DMS153 treated with DMSO at 0.1 percent for 48 hours (cell line): ENCODE data around the gene TLCD3B.

Experiments
- DNase-seq: peaks from one replicate; lab custom pipeline; 2025; ENCODE audit not compliant: unreplicated experiment; lab: John Stamatoyannopoulos, UW

Gene TLCD3B

DNA sequence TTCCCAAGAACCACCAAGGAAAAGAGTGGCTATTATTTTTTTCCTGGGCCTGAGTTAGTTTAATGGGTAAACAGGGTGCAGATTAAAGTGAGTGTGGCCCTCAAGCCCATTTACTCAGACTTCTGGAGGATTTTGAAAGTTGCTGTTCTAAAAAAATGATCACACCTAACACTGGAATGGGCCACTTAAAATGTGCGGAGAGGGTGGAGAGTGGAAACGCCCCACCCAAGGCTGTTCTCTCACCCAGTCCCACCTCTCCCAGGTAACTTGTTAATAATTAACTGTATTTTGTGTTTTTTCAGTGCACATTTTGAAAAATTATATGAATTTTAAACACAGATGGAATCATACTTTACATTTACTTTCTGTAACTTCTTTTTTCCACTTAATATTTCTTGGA lies 41.0 kb downstream of the TLCD3B start:
- no peak for DNase-seq

DNA sequence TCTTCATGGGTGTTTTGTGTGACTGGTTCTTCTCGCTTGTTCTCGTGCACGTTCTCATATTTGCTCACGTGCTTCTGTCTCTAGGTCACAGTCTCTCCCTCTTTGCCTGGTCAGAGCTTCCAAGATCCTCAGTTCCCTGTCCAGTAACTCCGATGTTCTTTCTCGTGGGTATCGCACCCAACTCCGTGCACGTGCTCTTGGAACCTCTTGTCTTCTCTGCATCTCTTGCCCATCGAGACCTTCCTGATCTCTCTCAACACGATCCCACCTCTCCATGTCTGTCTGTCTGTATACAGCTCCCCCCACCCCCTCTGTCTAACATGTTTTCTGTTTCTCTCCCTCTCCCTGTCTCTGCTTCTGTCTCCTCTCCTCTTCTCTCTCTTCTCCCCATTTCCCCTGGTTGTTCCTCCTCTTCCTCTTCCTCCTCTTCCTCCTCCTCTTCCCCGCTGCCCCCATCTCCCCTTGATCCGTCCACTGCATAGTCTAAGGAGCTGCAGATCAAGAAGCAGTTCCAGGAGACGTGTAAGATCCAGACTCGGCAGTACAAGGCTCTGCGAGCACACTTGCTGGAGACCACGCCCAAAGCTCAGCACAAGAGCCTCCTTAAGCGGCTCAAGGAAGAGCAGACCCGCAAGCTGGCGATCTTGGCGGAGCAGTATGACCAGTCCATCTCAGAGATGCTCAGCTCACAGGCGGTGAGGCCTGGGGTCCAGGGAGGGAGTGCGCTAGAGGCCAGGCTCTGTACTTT lies 41.8 kb downstream of the TLCD3B start:
- no peak for DNase-seq

DNA sequence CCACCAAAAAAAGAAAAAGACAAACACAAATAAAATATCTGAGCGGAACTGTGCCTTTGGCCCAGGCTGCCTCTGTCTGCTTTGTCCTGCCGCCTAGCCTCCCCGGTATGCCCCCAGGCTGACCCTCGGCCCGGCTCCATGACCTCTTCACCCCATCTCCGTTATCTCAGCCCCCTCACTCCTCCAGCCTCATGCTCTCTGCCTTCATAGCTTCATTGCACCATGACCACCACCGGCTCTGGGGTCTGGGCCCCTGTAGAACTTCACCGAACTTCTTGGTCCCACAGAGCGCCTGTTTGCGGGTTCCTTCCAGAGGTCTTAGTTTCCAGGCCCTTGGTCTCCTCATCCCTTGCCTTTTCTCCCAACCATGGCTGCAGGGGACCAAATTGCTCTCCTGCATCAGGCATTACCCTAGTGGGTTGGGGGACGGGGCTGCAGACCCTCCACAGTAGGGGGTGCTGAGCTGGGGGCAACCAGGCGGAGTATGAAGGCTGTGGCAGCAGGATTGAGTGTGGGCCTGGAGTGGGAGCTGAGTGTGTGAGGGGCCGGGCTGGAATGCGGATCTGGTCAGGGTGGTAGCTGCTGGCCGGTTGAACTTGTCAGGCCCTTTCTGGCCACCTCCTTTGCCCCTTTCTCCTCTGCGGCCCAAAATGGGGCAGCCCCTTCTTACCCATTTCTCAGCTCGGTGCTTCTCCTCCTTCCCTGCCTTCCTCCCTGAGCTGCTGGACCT lies 42.6 kb downstream of the TLCD3B start:
- no peak for DNase-seq

DNA sequence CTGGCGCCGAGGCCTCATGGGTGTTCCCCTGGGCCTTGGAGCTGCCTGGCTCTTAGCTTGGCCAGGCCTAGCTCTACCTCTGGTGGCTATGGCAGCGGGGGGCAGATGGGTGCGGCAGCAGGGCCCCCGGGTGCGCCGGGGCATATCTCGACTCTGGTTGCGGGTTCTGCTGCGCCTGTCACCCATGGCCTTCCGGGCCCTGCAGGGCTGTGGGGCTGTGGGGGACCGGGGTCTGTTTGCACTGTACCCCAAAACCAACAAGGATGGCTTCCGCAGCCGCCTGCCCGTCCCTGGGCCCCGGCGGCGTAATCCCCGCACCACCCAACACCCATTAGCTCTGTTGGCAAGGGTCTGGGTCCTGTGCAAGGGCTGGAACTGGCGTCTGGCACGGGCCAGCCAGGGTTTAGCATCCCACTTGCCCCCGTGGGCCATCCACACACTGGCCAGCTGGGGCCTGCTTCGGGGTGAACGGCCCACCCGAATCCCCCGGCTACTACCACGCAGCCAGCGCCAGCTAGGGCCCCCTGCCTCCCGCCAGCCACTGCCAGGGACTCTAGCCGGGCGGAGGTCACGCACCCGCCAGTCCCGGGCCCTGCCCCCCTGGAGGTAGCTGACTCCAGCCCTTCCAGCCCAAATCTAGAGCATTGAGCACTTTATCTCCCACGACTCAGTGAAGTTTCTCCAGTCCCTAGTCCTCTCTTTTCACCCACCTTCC lies 43.5 kb downstream of the TLCD3B start:
- no peak for DNase-seq

DNA sequence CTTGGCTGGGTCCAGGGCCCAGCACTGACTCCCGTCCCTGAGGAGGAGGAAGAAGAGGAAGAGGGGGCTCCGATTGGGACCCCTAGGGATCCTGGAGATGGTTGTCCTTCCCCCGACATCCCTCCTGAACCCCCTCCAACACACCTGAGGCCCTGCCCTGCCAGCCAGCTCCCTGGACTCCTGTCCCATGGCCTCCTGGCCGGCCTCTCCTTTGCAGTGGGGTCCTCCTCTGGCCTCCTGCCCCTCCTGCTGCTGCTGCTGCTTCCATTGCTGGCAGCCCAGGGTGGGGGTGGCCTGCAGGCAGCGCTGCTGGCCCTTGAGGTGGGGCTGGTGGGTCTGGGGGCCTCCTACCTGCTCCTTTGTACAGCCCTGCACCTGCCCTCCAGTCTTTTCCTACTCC lies 44.1 kb downstream of the TLCD3B start:
- DNase-seq = no peak

DNA sequence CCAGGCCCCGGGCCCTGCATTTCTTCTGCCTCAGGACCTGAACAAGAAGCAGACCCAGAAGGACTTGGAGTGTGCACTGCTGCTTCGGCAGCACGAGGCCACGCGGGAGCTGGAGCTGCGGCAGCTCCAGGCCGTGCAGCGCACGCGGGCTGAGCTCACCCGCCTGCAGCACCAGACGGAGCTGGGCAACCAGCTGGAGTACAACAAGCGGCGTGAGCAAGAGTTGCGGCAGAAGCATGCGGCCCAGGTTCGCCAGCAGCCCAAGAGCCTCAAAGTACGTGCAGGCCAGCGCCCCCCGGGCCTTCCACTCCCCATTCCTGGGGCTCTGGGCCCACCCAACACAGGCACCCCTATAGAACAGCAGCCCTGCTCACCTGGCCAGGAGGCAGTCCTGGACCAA lies 44.8 kb downstream of the TLCD3B start:
- no peak for DNase-seq

DNA sequence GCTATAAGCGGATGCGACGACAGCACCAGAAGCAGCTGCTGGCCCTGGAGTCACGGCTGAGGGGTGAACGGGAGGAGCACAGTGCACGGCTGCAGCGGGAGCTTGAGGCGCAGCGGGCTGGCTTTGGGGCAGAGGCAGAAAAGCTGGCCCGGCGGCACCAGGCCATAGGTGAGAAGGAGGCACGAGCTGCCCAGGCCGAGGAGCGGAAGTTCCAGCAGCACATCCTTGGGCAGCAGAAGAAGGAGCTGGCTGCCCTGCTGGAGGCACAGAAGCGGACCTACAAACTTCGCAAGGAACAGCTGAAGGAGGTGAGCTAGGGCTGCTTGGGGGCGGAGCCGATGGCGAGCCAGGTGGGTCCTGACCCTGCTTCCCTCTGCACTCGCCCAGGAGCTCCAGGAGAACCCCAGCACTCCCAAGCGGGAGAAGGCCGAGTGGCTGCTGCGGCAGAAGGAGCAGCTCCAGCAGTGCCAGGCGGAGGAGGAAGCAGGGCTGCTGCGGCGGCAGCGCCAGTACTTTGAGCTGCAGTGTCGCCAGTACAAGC lies 45.7 kb downstream of the TLCD3B start:
- no peak for DNase-seq

DNA sequence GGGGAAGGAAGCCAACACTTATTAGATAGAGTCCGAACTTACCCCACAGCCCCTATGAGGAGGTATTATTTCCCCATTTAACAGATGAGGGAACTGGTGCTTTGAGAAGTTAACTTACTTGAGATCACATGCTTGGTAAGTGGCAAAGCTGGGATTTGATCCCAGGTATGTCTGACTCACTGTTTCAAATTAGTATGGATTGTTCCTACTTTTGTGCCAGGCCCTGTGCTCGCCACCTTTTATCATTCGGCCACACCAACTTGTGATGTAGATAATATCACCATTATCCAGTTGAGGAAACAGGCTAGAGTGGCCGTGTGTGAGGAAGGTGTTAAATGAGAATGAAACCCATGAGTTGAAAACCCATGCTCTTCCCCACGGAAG lies 46.3 kb downstream of the TLCD3B start:
- DNase-seq = no peak

DNA sequence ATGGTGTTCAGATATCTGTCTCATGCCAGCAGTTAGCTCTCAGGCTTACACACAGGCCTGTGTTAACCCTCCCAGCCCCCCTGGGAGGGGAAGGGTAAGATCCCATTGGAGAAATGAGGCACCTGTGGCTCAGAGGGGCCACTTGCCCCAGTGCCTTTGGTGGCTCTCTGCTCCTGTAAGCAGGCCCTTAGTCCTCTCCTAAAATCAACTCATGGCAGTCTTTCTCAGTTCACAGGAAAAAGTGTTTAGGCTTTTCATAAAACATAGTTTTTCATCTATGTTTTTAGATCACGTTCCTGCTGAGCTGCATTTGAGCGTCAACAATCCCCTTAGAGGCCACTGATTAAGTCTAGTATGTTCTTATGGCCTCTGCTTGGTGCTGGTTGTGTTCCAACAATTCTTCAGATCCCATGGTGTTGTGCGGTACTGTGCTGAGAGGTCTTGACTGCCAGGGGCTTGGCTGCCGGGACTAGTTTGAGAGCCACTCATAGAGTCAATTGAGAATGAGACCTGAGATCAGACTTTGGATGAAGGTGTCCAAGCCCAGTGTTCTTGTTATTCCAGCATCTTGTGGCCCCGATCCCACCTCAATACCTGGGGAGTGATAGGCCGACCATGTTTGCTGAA lies 46.8 kb downstream of the TLCD3B start:
- no peak for DNase-seq

DNA sequence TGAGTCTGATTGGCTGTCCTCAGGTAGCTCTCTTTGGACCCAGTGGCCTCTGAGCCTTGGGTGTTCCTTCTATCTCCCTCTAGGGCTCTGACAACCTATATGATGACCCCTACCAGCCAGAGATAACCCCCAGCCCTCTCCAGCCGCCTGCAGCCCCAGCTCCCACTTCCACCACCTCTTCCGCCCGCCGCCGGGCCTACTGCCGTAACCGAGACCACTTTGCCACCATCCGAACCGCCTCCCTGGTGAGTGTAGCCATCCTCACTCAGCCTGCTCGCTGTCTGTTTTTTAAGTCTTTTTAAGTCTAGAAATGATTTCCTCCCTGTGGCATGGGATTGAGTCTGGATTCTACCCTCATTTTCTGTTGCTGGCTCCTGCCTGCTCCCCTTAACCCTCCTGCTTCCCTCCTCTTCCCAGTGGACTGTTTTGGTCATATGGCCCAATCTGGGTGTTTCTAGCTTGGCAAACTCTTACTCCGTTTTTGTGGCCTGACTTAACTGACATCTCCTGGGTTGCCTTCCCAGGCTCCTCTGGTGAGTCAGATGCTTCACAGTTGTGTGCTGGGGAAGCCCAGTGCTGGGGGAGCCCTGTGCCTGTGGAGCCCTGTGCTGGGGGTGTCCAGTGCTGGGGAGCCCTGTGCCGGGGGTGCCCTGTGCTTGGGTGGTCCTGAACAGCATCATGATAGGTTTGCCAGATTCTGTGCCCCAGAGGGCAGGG lies 47.5 kb downstream of the TLCD3B start:
- DNase-seq = no peak

DNA sequence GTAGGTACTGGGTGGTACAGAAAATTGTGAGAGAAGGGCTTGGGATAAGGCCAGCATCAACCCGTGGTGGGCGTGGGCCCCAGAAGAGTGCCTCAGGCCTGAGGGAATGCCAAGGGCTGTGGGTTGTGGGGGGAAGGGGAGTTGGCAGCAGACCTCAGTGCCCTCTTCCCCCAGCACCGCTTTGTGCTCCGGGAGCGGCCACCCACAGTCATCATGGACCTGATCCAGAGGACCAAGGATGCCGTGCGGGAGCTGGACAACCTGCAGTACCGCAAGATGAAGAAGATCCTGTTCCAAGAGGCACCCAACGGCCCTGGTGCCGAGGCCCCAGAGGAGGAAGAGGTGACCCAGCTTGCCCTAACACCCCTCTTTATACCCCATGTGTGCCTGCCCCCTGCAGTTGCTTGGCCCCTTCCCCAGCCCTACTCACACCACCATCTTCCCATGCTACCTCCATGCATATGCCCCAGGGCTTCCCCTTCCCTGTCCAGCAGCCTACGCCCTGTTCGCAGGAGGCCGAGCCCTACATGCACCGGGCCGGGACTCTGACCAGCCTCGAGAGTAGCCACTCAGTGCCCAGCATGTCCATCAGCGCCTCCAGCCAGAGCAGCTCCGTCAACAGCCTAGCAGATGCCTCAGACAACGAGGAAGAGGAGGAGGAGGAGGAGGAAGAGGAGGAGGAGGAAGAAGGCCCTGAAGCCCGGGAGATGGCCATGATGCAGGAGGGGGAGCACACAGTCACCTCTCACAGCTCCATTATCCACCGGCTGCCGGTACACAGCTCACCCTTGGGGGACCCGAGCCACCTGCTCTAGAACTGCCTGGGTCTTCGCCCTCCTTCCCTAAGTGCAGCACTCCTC lies 48.3 kb downstream of the TLCD3B start:
- DNase-seq = no peak

DNA sequence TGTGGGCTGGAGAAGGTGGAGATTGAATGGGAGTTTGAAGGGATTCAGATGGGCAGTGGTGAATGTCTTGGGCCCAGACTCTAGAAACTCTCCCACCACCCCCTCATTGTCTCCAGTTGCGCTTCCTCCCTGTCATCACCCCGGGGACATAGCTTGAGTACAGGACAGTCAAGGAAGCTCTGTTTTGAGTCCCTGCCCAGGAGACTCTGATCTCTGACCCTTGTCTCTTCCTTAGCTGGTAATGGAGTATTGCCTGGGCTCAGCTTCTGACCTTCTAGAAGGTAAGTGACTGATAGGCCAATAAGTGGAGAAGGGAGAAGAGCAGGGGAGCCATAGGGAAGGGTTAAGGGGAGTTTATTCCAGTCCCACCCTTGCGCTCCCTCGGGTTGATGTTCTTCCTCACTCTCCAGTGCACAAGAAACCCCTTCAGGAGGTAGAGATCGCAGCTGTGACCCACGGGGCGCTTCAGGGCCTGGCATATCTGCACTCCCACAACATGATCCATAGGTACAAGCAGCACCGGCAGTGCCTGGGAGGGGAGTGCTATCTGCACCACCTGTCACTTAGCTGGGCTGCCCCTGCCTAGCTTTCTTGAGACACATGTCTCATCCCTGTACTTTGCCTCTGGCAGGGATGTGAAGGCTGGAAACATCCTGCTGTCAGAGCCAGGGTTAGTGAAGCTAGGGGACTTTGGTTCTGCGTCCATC lies 52.4 kb downstream of the TLCD3B start:
- no peak for DNase-seq

DNA sequence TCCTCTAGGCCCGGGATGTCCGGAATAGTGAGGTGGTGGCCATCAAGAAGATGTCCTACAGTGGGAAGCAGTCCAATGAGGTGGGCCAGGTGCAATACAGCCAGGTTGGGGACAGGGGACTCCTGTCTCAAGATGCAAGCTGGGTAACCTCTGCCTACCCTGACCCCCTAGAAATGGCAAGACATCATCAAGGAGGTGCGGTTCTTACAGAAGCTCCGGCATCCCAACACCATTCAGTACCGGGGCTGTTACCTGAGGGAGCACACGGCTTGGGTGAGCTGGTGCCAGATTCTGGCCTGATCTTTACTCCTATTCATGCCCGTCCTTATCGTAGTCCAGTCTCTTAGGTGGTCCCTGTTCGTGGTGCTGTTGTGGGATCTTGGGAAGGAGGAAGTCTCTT lies 53.0 kb downstream of the TLCD3B start:
- no peak for DNase-seq

DNA sequence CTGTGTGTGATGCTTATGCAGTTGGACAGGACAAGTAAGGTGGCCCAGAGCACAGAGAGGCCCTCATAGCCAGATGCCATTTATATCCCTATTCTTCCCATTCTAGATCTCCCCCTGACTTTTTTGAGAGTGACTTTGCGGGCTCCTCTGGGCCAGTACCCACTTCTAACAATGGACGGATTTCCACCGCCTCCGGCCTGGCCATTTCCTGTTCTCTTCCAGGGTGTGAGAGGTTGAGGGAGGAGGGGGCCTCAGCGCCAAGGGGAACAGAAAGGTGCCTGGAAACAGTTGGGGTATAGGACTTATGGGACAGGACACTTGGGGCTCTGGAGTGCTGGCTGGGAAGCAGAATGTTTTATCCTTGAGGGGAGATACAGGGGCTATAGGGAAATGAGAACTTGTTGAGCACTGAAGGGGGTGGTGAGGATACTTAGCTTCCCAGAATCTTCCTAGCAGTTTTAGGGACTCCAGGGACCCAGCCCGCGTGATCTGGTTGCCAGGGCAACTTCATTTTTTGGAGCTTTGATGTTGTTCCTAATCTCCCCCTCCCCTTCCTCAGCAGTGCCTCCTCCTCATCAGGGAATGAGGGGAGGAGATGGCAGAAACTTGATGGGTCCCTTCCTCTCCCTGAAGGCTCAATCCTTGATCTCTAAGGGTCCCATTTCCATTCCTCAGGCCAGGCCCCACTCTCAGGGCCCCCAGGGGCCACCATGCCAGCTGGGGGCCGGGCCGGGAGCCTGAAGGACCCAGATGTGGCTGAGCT lies 53.8 kb downstream of the TLCD3B start:
- DNase-seq = no peak

DNA sequence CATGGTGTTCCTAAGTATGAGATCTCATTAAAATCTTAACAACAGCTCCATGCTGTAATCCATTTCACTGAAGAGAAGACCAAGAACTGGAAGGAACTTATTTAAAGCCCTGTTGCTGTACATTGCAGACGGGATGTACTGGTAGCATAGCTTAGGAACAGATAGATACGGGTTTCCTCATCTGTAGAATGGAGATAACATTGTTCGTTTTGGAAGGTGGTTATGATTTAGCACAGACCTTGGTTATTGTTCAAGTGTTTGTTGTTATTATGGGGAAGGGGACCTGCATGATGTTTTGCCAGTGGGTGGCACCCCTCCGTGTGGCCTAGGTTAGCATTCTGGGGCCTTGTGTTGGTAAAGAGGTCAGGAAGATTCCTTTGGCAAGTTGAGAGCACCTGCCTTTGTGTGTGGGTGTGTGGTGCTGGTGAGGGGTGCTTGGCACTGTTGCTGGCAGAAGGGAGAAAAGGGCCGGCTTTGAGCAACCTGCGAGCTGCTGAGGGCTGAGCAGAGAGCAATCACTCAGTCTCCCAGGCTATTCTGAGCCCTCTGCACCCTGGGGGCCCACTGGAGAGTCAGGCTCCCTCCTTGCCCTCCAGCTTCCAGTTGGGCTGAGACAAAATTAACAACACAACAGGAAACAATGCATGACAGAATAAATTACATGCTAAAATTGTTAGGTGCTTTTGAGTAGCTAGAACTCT lies 55.1 kb downstream of the TLCD3B start:
- no peak for DNase-seq

DNA sequence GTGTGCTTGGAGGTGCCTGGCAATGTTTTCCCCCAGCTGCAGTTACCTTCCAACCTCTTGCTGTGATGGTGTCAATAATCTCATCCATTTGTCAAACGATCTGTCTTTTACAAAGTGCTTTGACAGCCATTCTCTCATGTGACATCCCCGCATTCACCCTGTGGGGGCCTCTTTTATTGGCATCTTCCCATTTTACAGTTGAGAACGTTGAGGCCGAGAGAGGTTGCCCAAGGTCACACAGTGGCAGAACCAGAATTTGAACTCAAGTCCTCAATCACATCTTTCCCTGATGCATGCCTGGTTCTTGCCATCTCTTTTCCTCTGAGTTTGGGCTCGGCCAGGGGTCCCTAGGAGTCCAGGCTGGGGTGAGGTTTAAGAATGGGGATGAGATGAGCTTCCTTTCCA lies 55.9 kb downstream of the TLCD3B start:
- DNase-seq = no peak
